HCT116 (cell line): ENCODE results near the gene OPALIN.

Experiments
- JUND ChIP-seq: IDR thresholded peaks from 2 replicates; pipeline ENCODE4 v1.6.1; 2012
- POLR2A ChIP-seq: IDR thresholded peaks from 2 replicates; pipeline ENCODE4 v1.7.0; 2011; ENCODE audit warnings: borderline replicate concordance; ENCODE audit not compliant: insufficient read depth, insufficient read length; ENCODE audit errors: extremely low read depth

- TF ChIP-seq JUND = no peak
- no peak for TF ChIP-seq POLR2A
Observed at GRCh38 chr10:96395931-96396877, 37.4 kb upstream of the OPALIN start.
